ENCODE measurements around the gene PLPP3. TPM values are rescaled to one million over a fixed set of nuclear protein-coding genes. Genes with fewer than 3 reads are reported as not detected.

PLPP3 gene
- total RNA-seq, 1 donor = 243 TPM

GRCh38 chr1:56515898-56516538 is 63.3 kb downstream of the PLPP3 start:
- H3K9me3 ChIP-seq (ENCODE audit: low read depth, low read length) = no peaks in the 10 kb centered on the region
- peaks cover 3% of the 10 kb centered on the region for H4K20me1 ChIP-seq (ENCODE audit: insufficient read depth, low read length)
- no peak overlapping the region for H3K4me3 ChIP-seq (ENCODE audit: insufficient read depth, low read length)
- H2AFZ ChIP-seq (ENCODE audit: low read length) = no peak overlapping the region
- peaks cover 45% of the 10 kb centered on the region for H3K36me3 ChIP-seq (ENCODE audit: insufficient read depth, low read length)
- H3K27me3 ChIP-seq (ENCODE audit: insufficient read depth, low read length) = no peaks in the 10 kb centered on the region
- no peak for DNase-seq (ENCODE audit: insufficient read length, low spot score, missing footprints)
- TF ChIP-seq CTCF (IDR thresholded peaks at IDR 0.05; ENCODE audit: extremely low read depth, low read depth, low read length) = no peak
- H3K4me2 ChIP-seq (ENCODE audit: insufficient read depth, low read length) = no peak overlapping the region
- peak overlapping the region; percentile 26 for H3K27ac ChIP-seq (ENCODE audit: low read depth, low read length)
- peaks cover 27% of the 10 kb centered on the region for H3K79me2 ChIP-seq (ENCODE audit: insufficient read depth, low read length)
- H3K4me1 ChIP-seq (ENCODE audit: insufficient read depth, low read length) = peaks cover 5% of the 10 kb centered on the region

DNA sequence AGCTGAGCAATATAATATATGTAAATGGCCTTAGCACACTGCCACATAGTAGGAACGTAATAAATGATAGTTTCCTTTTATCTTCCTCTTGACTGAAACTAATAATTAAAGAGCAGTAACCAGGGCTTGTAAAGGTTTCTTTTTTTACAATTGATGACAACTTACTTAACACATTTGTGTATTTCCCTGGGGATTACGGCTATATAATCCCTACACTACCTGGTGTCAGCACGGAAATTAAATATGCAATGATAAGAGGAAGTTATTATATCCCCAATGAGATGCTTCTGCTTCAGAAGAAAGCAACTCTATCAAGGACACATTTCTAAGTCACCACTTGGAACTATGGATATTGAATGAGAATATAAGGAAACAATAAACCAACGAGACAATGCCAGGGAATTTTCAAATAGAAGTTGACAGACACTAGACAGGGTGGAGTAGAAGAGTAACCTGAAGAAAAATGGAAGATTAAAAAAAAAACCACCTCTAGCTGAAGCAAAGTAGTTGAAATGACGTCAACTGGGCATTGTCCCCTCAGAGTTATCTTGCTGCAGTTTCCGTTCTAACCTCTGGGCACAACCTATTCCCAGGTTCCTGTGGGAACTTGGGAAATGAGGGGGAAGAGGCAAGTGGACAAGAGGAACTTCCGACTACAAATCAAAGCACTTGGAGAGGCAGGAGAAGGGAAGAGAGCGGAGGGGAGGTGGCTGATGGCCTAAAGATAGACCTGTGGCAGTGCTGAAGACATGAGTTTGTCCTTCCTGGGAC is 66.5 kb downstream of the PLPP3 start:
- Histone ChIP-seq H4K20me1 (ENCODE audit: insufficient read depth, low read length) (peaks cover 26% of the 10 kb centered on the region), H3K27ac (ENCODE audit: low read depth, low read length) (no peak overlapping the region), H3K4me3 (ENCODE audit: insufficient read depth, low read length) (no peak overlapping the region), H3K27me3 (ENCODE audit: insufficient read depth, low read length) (no peaks in the 10 kb centered on the region), H3K4me2 (ENCODE audit: insufficient read depth, low read length) (no peak overlapping the region), H3K36me3 (ENCODE audit: insufficient read depth, low read length) (peaks cover 61% of the 10 kb centered on the region), H3K9me3 (ENCODE audit: low read depth, low read length) (no peaks in the 10 kb centered on the region), H3K4me1 (ENCODE audit: insufficient read depth, low read length) (peaks cover 13% of the 10 kb centered on the region), H2AFZ (ENCODE audit: low read length) (no peak overlapping the region), H3K79me2 (ENCODE audit: insufficient read depth, low read length) (peaks cover 22% of the 10 kb centered on the region)
- no peak for DNase-seq (ENCODE audit: insufficient read length, low spot score, missing footprints)
- no peak for TF ChIP-seq CTCF (IDR thresholded peaks at IDR 0.05; ENCODE audit: extremely low read depth, low read depth, low read length)

GRCh38 chr1:56511766-56512165 is 67.6 kb downstream of the PLPP3 start:
- Histone ChIP-seq H3K27ac (ENCODE audit: low read depth, low read length) (no peak overlapping the region), H3K79me2 (ENCODE audit: insufficient read depth, low read length) (peaks cover 31% of the 10 kb centered on the region)

More at GRCh38 chr1:56511766-56512165, 67.6 kb downstream of the PLPP3 start:
- Histone ChIP-seq H3K9me3 (ENCODE audit: low read depth, low read length) (no peaks in the 10 kb centered on the region), H3K4me3 (ENCODE audit: insufficient read depth, low read length) (no peak overlapping the region), H3K36me3 (ENCODE audit: insufficient read depth, low read length) (peaks cover 67% of the 10 kb centered on the region), H2AFZ (ENCODE audit: low read length) (no peak overlapping the region), H3K27me3 (ENCODE audit: insufficient read depth, low read length) (no peaks in the 10 kb centered on the region), H3K4me1 (ENCODE audit: insufficient read depth, low read length) (peaks cover 8% of the 10 kb centered on the region), H3K4me2 (ENCODE audit: insufficient read depth, low read length) (no peak overlapping the region), H4K20me1 (ENCODE audit: insufficient read depth, low read length) (peaks cover 34% of the 10 kb centered on the region)
- DNase-seq (ENCODE audit: insufficient read length, low spot score, missing footprints) = no peak
- TF ChIP-seq CTCF (IDR thresholded peaks at IDR 0.05; ENCODE audit: extremely low read depth, low read depth, low read length) = no peak
